K562 (cell line): ENCODE measurements around the gene PMPCA. TPM values are rescaled to one million over a fixed set of nuclear protein-coding genes. Genes with fewer than 3 reads are reported as not detected.

ENCODE experiments used
- CREB5 ChIP-seq: fragments of 250-450 bp; sonication (Bioruptor Pico); IDR thresholded peaks from 2 replicates; pipeline ENCODE4 v1.5.0; 2020; ENCODE audit warnings: mild to moderate bottlenecking
- POLR2AphosphoS5 ChIP-seq: IDR thresholded peaks from 2 replicates; pipeline ENCODE4 v1.6.1; 2011; ENCODE audit warnings: mild to moderate bottlenecking, low read depth, low read length, moderate library complexity; ENCODE audit not compliant: control insufficient read depth, insufficient read depth
- RBM14 ChIP-seq: fragments of 200-400 bp; formaldehyde crosslinking; IDR thresholded peaks from 2 replicates; pipeline ENCODE4 v1.6.1; 2018; ENCODE audit warnings: low read depth, mild to moderate bottlenecking, low read length, moderate library complexity, borderline replicate concordance; ENCODE audit not compliant: insufficient read depth
- RFX7 ChIP-seq: fragments of 250-450 bp; sonication (Bioruptor Pico); IDR thresholded peaks from 2 replicates; pipeline ENCODE4 v1.5.1; 2021; ENCODE audit warnings: mild to moderate bottlenecking
- SREBF2 ChIP-seq: sonication (generic); formaldehyde crosslinking; IDR thresholded peaks from 2 replicates; pipeline ENCODE4 v1.4.0; 2020; ENCODE audit warnings: mild to moderate bottlenecking, missing genetic modification reagents
- ZBTB5 ChIP-seq: fragments of 450-650 bp; IDR thresholded peaks from 2 replicates; pipeline ENCODE4 v1.6.1; 2017; ENCODE audit warnings: antibody characterized with exemption
- ZNF398 ChIP-seq: fragments of 250-450 bp; sonication (Bioruptor Pico); IDR thresholded peaks from 2 replicates; pipeline ENCODE4 v1.8.0; 2021; ENCODE audit warnings: moderate library complexity, mild to moderate bottlenecking, inconsistent platforms
- polyA plus RNA-seq, 8 experiments: library from polyadenylated mRNA; depleted of rRNA in 4 of 8; stranded (reverse) in 5 of 8; unstranded in 3 of 8; fragments of >200 nt; fragmentation: Nextera tagmentation in 2 of 8; fragmentation: Illumina TruSeq in 1 of 8; extraction: Ambion mirVana in 2 of 8; extraction: Trizol in 1 of 8; gene quantifications; 2 replicates each; pipeline versions ENCODE4 v1.2.1 to v1.2.3, GENCODE V29; 2011 to 2014; ENCODE audit warnings: inconsistent platforms in 1 of 8, missing spikeins in 1 of 8
- total RNA-seq, 7 experiments: library from RNA; depleted of rRNA in 6 of 7; stranded (reverse); fragments of >200 nt in 6 of 7; fragmentation: Illumina TruSeq in 2 of 7; extraction: Trizol in 2 of 7; gene quantifications; 2 replicates each; pipeline versions ENCODE4 v1.2.1 to v1.2.3, GENCODE V29; 2011 to 2021; ENCODE audit warnings: low replicate concordance in 1 of 7

The PMPCA gene
- total and polyA plus RNA-seq, 9 of the 15 experiments (the other 6 are each of a cell fraction or from before 2014, with no cell fraction given), result 23.9 to 143 (median 86.6) TPM

GRCh38 chr9:136372561-136373299 is 37.7 kb upstream of the PMPCA start (continued):
- no peak for TF ChIP-seq CREB5
- TF ChIP-seq RBM14, result 0 out of 2 replicates have a peak, but pooled peaks have one; percentile 4
- TF ChIP-seq ZNF398 (CRISPR knock-in tag), result no peak
- no peak for TF ChIP-seq POLR2AphosphoS5
- no peak for TF ChIP-seq RFX7 (CRISPR knock-in tag)
- TF ChIP-seq ZBTB5, result no peak
- TF ChIP-seq SREBF2, result no peak
- TF ChIP-seq, all 486 proteins: peak for 102
